Mucosa of rectum (tissue), 2 donors: Measurements from ENCODE around the gene ATP5ME.
"Not testable (repeated sequence)": the region's sequence is repeated elsewhere in the genome, so short reads cannot be mapped to it uniquely, and the experiment has no call there.

ENCODE experiments used
- H3K27ac ChIP-seq, 2 donors: one replicate each; pipeline ENCODE4 v1.7.0; 2013; ENCODE audit warnings: inconsistent platforms in 2 of 2, low read depth in 2 of 2, low read length in 2 of 2
- H3K27me3 ChIP-seq, 2 donors: one replicate each; pipeline ENCODE4 v1.7.0; 2013; ENCODE audit warnings: low read length in 2 of 2; ENCODE audit not compliant: control insufficient read depth in 2 of 2, insufficient read depth in 2 of 2
- H3K36me3 ChIP-seq, 2 donors: one replicate each; pipeline ENCODE4 v1.7.0; 2013; ENCODE audit warnings: low read length in 2 of 2; ENCODE audit not compliant: control insufficient read depth in 2 of 2, insufficient read depth in 2 of 2
- H3K4me1 ChIP-seq, 2 donors: one replicate each; pipeline ENCODE4 v1.7.0; 2013; ENCODE audit warnings: low read length in 2 of 2, mild to moderate bottlenecking in 1 of 2; ENCODE audit not compliant: control insufficient read depth in 2 of 2, insufficient read depth in 2 of 2
- H3K4me3 ChIP-seq, 2 donors: one replicate each; pipeline ENCODE4 v1.7.0; 2013; ENCODE audit warnings: low read length in 2 of 2
- H3K9ac ChIP-seq, 2 donors: one replicate each; pipeline ENCODE4 v1.7.0; 2013; ENCODE audit warnings: low read length in 2 of 2, low read depth in 1 of 2, mild to moderate bottlenecking in 1 of 2
- H3K9me3 ChIP-seq, 2 donors: one replicate each; pipeline ENCODE4 v1.7.0; 2013; ENCODE audit warnings: low read length in 2 of 2; ENCODE audit not compliant: control insufficient read depth in 2 of 2
- donor health status: healthy.
- donor health status: Normal muscosa, but diverticular disease.

Gene ATP5ME

GRCh38 chr4:668219-668618 is 5.9 kb downstream of the ATP5ME start:
- H3K4me3 ChIP-seq, H3K9ac ChIP-seq, H3K9me3 ChIP-seq, H3K27ac ChIP-seq, H3K4me1 ChIP-seq, H3K27me3 ChIP-seq: not testable (repeated sequence)
- H3K36me3 ChIP-seq: peaks cover 16 to 18% of the 10 kb centered on the region in 2 donors

DNA sequence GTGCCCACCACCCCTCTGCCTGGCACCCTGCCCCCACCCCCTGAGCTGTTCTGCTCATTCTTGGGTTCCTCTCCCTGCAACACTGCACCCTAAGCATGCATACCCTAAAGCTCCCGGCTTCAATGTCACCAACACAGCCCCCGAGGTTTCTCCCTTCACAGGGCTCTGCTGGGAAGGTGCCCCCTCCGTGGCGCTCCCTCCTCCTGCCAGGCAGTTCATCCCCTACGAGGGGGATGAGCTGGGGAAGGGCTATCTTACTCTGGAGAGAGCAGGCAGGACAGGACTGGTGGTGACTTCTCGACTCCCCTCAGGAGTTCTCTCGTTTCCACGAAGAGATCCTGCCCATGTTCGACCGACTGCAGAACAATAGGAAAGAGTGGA is 6.5 kb downstream of the ATP5ME start:
- peaks cover 16 to 18% of the 10 kb centered on the region in 2 donors for H3K36me3 ChIP-seq
- H3K9me3 ChIP-seq: no peaks in the 10 kb centered on the region
- H3K4me1 ChIP-seq: no peaks in the 10 kb centered on the region
- H3K4me3 ChIP-seq: no peak overlapping the region
- no peak overlapping the region for H3K9ac ChIP-seq
- H3K27me3 ChIP-seq: no peaks in the 10 kb centered on the region
- H3K27ac ChIP-seq: no peak overlapping the region

- H3K4me1 ChIP-seq: no peaks in the 10 kb centered on the region
- no peaks in the 10 kb centered on the region for H3K27me3 ChIP-seq
- no peak overlapping the region for H3K27ac ChIP-seq
- H3K9me3 ChIP-seq: no peaks in the 10 kb centered on the region
- peaks cover 12 to 15% of the 10 kb centered on the region in 2 donors for H3K36me3 ChIP-seq
- no peak overlapping the region for H3K4me3 ChIP-seq
- H3K9ac ChIP-seq: no peak overlapping the region
Measured at GRCh38 chr4:666822-667544, 7.1 kb downstream of the ATP5ME start.

DNA sequence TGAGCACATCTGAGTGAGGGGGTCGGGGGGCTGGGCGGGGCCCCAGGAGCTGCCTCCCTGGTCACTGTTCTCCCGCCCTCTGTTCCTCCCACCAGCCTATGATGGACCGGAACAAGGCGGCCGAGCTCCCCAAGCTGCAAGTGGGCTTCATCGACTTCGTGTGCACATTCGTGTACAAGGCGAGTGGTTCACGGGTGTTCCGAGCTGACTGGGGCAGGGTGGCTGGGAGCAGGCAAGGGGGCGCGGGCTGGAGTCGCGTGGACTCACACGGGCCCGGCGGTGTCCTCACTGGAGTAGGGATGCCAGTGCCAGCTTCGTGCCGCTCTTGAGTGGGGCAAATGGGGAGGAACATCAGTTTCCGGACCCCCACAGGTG is 7.7 kb downstream of the ATP5ME start:
- H3K9ac ChIP-seq: no peak overlapping the region

DNA sequence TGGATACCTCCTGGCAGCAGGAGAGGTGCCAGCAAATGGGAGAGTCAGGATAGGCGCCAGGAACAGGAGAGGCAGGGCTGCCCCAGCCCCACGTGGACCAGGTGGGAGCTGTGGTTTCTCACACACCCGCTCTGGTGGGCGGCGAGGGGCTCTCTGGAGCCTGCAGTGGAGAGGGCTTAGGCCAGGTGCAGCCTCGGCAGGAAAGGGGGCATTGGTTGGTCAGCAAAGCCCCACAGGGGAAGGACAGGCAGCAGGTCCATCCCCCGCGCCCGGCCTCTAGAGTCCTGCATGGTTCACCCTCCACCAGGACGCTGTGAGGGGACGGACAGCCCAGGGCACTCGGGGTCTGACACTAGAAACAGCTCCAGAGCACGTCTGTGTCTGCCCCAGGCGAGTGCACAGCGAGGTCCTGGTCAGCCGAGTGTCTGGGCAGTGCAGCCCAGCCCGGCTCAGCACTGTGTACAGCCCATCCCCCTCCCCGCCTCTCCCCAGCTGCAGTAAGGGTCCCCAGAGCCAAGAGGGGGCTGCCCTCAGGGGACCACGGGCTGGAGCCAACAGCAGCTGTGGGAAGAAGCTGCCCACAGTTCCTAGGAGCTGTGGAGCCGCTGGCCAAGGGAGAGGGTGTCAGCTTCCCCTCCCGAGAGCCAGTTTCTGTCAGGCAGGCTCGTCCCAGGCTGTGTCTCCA is 8.2 kb downstream of the ATP5ME start:
- Histone ChIP-seq H3K9ac (no peak overlapping the region), H3K27ac (no peak overlapping the region), H3K27me3 (no peaks in the 10 kb centered on the region), H3K4me3 (no peak overlapping the region), H3K9me3 (no peaks in the 10 kb centered on the region), H3K36me3 (peaks cover 3 to 6% of the 10 kb centered on the region in 2 donors), H3K4me1 (no peaks in the 10 kb centered on the region)

More for the DNA sequence above, 7.7 kb downstream of the ATP5ME start:
- Histone ChIP-seq H3K9me3 (no peaks in the 10 kb centered on the region), H3K27me3 (no peaks in the 10 kb centered on the region), H3K4me3 (no peak overlapping the region), H3K36me3 (peaks cover 6 to 9% of the 10 kb centered on the region in 2 donors), H3K4me1 (no peaks in the 10 kb centered on the region), H3K27ac (no peak overlapping the region)

GRCh38 chr4:665381-665750 is 8.7 kb downstream of the ATP5ME start:
- H3K9me3 ChIP-seq: no peaks in the 10 kb centered on the region
- H3K9ac ChIP-seq: no peak overlapping the region
- no peak overlapping the region for H3K4me3 ChIP-seq
- no peaks in the 10 kb centered on the region for H3K4me1 ChIP-seq
- no peaks in the 10 kb centered on the region for H3K27me3 ChIP-seq
- peaks cover 0 to under 1% of the 10 kb centered on the region in 2 donors for H3K36me3 ChIP-seq
- H3K27ac ChIP-seq: no peak overlapping the region

DNA sequence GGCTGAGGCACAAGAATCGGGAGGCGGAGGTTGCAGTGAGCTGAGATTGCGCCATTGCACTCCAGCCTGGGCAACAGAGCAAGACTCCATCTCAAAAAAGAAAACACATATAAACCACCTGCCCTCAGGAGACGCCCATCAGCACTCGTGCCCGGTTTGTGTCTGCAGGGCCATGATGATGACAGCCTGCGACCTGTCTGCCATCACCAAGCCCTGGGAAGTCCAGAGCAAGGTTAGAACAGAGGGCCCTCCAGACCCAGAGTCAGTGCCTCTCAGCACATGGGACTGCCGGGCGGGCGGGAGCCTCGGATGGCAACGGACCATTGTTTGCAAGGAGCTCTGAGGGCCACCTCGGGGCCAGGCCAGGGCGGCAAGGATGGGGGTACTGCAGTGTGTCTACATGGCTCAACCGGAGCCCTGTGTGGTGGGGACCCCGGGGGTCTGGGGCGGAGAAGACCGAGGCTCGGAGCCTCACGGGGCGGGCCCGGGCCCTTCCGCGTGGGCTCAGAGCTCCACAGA is 9.3 kb downstream of the ATP5ME start:
- H3K27me3 ChIP-seq: no peaks in the 10 kb centered on the region
- no peaks in the 10 kb centered on the region for H3K36me3 ChIP-seq
- H3K4me3 ChIP-seq: no peak overlapping the region
- no peaks in the 10 kb centered on the region for H3K9me3 ChIP-seq
- no peak overlapping the region for H3K9ac ChIP-seq
- H3K27ac ChIP-seq: no peak overlapping the region
- no peaks in the 10 kb centered on the region for H3K4me1 ChIP-seq

DNA sequence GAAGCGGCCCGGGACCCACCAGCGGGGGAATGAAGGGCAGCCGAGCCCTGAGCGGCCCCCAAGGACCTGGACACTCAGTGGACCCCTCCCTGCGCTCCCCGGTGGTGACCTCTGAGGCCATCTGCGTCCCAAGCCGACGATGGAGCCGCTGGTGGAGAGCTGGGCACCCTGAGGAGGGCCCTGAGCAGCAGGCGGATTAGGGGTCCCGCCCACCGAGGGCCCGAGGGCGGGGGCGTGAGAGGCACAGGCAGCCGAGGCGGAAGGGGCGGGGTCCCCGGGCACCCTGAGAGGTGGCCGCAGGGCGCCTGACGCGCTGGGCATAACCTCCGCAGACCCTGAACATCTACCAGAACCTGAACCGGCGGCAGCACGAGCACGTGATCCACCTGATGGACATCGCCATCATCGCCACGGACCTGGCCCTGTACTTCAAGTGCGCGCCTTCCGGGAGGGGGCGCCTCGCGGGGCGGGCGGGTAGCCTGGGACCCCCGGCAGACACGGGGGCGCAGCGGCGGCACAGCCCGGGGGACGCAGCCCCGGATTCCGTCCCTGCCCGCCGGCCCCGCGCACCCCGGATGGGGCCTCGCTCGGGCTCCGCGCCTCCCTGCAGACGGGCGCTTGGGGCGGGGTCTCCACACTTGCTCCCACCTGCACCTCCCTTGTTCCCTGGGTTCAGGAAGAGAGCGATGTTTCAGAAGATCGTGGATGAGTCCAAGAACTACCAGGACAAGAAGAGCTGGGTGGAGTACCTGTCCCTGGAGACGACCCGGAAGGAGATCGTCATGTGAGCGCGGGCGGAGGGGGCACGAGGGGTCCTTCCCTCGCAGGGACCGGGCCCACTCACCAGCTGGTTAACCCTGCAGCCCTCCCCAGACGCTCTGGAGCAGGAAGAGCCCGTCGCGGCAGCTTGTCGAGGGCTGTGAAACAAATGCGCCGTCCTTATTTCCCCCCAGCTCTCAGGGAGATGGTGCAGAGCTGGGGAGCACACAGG is 10.3 kb downstream of the ATP5ME start:
- H3K27ac ChIP-seq: no peak overlapping the region

DNA sequence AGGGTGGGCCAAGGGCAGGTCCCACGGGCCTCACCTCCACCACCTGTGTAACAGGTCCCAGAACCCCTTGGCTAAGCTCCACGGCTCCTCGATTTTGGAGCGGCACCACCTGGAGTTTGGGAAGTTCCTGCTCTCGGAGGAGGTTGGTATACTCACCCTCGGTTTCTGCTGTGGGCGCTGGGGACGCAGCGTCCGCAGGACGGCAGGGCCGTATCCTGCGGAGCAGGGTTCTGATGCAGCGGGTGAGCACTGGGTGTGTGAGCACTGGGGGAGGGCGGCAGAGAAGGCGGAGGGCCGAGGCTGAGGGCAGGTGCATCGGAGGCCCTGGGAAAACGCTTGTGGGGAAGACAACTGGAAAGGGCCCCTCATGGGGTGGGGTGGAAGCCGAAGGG is 11.0 kb downstream of the ATP5ME start:
- Histone ChIP-seq H3K9ac (no peak overlapping the region), H3K4me3 (peak overlapping the region; percentile 60 to 73), H3K27ac (no peak overlapping the region), H3K36me3 (no peaks in the 10 kb centered on the region), H3K4me1 (no peaks in the 10 kb centered on the region), H3K27me3 (no peaks in the 10 kb centered on the region), H3K9me3 (no peaks in the 10 kb centered on the region)

More for the DNA sequence above, 10.3 kb downstream of the ATP5ME start:
- H3K27me3 ChIP-seq: no peaks in the 10 kb centered on the region
- peak overlapping the region; percentile 60 to 73 for H3K4me3 ChIP-seq
- H3K4me1 ChIP-seq: no peaks in the 10 kb centered on the region
- no peaks in the 10 kb centered on the region for H3K9me3 ChIP-seq
- no peaks in the 10 kb centered on the region for H3K36me3 ChIP-seq
- peak overlapping the region; percentile 14 to 53 for H3K9ac ChIP-seq
